NCI-H1417 (cell line): ENCODE results near the gene MESD.

ENCODE experiments used
- DNase-seq, 3 experiments: peaks; one replicate each; lab custom pipeline; 2025; lab: John Stamatoyannopoulos, UW

The MESD gene

DNA sequence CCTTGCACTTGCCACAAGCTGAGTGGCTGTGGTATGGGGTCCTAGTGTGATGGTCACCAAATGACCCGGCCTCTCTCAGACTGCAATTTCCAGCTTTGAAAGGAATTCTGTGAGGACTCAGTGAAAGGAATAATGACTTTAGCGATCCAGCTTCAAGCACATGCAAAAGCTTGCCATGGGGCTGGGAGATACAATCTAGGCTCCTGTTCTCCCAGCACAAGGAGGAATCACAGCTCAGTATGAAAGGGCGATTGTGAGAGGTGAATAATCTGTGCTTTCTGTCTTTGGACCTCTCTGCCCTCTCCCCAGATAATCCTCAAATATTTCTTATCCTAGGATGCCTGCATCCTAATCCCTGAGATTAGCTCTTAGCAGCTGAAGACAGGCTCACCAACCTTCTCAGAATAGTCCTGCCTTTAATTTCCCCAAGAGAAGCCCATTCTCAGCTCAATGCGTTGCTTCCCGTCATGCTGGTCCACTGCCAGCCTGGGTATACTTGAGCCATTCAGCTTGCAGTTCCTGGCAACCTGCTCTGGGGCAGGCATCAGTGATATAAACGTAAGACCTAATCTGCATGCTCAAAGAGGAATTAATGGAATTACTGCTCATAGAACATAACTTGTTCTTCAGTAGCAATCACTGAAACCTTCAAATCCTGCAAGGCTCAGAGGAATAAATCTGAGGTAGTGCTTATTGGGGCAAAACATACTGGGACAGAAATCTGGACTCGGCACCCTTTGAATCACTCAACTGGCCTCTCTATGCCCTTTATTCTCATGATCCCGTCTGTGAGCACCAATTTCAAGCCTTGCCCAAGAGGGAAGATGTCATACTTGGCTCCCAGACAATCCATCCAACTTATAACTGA, 26.2 kb upstream of the MESD start:
- DNase-seq = no peak

GRCh38 chr15:81014446-81015093, 25.0 kb upstream of the MESD start:
- DNase-seq = no peak

DNA sequence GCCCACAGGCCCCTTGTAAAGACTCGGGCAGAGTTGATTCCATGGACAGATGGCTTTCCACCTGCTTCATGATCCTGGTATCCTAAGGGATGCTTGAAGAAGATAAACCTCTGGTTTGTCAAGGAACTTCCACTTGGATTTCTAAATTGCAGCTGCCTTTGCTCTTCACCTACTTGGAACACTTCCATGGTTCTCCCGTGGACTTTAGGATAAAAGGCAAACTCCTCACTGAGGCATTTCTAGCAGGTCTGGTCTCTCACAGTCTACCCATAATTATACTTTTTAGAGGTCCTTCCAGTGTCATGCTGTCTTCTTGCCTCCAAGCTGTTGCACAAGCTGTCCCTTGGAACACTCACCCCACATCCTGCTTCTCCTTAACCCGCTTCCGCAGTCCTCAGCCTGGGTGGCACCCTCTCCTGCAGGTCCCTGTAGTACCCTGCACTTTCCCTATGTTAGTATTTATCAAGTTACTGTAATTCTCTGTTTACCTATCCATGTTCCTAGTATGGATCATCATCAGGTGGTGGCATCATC, 23.8 kb upstream of the MESD start:
- DNase-seq = no peak

GRCh38 chr15:81012588-81012987, 23.0 kb upstream of the MESD start:
- peak in 1 of 3 experiments; percentile 1 for DNase-seq

GRCh38 chr15:81011593-81011992, 22.0 kb upstream of the MESD start:
- DNase-seq = no peak

DNA sequence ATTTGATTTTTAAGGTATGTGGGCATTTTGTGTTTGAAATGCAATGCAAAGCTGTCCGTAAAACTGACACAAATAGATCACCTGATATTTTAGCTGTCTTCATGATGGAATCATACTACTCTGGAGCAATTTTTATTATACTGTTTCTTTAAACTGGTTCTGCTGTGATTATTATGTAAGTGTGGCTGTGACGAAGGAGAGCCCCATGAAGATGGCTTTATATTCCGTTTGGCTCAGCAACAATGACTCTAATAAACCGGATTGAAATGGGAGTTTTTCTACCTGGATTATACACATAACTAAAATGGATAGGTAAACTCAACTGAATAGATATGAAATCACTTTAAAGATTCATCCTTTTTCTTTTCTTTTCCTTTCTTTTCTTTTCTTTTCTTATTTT, 20.5 kb upstream of the MESD start:
- DNase-seq = no peak

DNA sequence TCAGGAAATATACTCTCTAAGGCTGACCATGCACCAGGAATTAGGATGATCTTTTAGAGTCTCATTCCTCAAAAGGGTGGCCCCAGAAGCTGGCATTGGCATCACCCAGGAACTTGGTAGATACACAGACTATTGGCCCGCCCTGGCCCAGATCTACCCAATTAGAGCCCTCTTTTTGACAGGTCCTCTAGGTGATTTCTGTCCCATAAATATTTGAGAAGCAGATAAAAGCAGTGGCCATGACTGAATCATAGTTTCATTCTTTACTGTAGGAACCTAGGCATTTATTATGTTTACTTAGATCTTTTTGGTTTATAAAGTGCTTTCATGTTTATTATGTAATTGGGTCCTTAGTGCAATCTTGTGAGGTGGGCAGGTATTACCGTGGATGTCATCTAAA, 18.7 kb upstream of the MESD start:
- peak in 1 of 3 experiments; percentile 26 for DNase-seq

DNA sequence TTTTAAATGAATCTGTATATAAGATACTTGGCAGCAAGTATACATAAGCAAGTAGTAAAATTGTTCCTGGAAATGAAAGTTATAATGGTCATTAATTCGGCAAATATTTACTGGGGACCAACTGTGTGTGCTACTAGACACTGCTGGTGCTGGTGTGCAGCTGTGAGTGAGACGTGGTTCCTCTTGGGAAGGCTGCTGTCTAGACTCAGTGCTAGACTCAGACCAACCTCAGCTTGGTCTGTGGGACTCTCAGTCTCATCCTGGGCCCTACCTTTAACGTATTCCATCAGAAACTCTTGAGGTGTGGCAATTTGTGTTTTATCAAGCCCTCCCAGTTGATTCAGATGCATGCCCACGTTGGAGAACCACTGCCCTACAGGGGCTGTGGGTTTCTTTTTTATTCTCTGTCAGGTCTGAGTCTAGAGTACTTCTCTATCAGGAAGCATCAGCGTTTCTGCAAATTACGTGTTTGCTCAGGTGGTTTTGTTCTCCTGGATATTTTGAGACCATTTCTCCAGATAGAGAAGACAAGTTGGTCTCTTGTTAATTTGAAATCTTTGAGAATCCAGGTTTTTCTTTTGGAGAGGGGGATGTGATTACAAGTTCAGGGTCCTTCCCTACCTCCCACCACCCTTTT, 17.9 kb upstream of the MESD start:
- peak in 1 of 3 experiments; percentile 37 for DNase-seq

DNA sequence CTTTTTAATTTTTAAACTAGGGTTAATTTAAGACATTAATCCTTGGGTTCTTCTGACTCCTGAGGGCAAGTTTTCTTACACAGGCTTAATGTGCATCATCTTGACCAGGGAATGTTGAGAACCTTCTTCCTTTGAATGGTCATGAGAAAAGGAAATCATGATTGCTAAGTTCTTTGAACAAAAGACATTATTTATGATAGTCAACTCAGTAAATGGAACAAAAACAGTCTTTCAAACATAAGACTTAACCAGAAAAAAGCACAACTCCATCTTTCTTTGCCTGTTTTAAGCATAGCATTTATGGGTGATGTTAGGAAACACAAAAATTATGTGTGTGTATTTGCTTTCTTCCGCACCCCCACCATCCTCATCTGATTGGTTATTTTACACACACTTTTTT, 16.5 kb upstream of the MESD start:
- DNase-seq = no peak

DNA sequence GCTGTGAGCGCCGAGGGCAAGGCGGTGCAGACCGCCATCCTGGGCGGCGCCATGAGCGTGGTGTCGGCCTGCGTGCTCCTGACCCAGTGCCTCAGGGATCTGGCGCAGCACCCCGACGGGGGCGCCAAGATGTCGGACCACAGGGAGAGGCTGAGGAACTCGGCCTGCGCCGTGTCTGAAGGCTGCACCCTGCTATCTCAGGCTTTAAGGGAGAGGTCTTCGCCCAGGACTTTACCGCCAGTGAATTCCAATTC, 13.4 kb upstream of the MESD start:
- no peak for DNase-seq

- DNase-seq = peak in 1 of 3 experiments; percentile 61
Measured at GRCh38 chr15:81002331-81003096, 12.9 kb upstream of the MESD start.

DNA sequence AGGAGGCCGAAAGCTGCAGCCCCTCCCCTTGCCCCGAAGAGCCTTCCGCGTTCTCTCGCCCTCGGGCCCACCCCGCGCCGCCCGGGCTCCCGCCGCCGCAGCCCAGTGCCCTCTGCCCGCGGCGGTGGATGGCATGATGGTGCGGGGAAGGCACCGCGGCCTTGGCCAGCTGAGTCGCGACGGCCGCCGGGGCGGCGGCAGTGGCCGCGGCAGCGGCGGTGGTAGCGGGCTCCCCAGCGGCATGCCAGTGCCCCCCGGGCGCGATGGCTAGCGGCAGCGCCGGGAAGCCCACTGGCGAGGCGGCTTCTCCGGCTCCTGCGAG, 12.4 kb upstream of the MESD start:
- peak in 1 of 3 experiments; percentile 78 for DNase-seq

- DNase-seq = peak; percentile 25 to 92 (median 83)
Measured at GRCh38 chr15:81001152-81002008, 11.8 kb upstream of the MESD start.

DNA sequence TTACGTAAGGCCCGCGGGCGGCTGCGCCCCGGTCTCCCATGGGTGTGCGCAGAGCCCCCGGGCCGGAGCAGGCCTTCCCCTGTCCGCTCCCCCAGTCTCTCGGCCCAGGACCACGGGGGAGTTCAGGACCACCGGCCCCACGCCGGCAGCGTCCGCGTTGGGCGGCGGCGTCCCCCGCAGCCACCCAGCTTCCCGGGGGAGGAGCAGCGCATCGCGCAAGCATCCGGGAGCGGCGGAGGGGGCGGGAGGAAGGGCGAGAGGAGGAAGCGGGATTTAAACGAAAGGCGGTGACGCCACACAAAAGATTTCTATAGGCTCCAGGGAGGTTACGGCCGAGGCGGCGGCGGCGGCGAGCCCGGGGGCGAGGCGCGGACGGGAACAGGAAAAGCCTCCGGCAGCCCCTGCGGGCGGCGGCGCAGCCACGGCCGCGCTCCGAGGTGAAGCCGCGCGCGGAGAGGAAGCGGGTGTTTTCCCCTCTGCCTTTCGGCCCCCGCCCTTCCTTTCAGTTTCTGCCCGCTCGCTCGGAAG, 11.1 kb upstream of the MESD start, which contains the start of gene TLNRD1:
TLNRD1 (plus strand) TSS at position 300 of the 528 bp plus-strand sequence. CDS start 1,349 bp downstream, outside the sequence.
- peak; percentile 68 to 97 (median 96) for DNase-seq

DNA sequence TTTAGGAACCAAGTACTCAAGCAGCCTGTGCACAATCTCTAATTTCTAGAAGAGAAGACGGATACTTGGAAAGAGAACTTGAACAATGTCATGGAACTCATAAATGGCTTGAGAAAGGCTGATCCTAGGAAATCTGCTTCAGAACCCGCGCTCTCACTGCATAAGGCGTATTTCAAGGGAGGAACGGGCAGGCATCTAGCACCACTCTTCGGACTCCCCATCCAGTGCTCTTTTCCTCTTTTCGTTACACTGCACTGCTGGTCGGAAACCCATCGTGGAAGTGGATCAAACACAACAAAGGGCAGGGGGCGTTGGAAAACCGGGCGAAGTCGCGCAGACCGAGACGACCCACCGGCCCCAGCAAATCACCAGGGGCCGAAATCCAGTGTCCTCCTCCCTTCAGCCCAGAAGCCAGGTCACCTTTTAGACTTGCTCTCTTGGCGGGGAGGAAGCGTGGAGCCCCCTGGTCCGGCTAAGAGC, 10.6 kb upstream of the MESD start:
- DNase-seq = no peak

- DNase-seq = no peak
Measured at GRCh38 chr15:80999623-81000036, 10.0 kb upstream of the MESD start.

GRCh38 chr15:80998251-80998650, 8.6 kb upstream of the MESD start:
- DNase-seq = no peak

DNA sequence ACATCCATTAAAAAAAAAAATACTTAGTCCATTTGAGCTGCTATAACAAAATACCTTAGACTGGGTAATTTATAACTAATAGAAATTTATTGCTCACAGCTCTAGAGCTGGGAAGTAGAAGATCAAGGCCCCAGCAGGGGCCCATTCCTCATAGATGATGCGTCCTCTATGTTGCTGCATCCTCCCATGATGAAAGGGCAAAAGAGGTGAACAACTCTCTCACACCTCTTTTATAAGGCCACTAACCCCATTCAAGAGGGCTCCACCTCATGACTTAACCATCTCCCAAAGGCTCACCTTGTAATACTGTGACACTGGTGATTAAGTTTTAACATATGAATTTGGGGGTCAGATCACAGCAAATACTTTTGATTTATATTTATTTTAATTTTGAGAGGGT, 8.1 kb upstream of the MESD start:
- no peak for DNase-seq

DNA sequence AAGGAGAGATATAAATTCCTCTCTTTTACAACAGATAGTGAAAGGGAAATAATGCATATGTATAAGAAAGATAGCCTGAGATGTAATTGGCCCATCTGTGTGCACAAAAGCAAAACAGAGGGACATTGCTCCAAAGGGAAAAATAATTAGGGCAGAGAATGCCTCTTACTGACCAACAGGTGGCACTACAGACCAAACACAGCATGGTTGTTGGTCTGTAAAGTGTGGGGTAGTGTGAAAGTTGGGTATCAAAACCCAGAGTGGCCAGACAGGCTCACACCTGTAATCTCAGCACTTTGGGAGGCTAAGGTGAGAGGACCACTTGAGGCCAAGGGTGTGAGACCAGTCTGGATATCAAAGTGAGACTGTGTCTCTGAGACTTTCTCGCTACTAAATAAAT, 6.6 kb upstream of the MESD start:
- DNase-seq = peak in 1 of 3 experiments; percentile 18

- no peak for DNase-seq
Measured at GRCh38 chr15:80992441-80992840, 2.8 kb upstream of the MESD start.

- no peak for DNase-seq
Measured at GRCh38 chr15:80992006-80992405, 2.4 kb upstream of the MESD start.
